HepG2 (cell line): Measurements from ENCODE around the gene ALDOA. TPM values are rescaled to one million over a fixed set of nuclear protein-coding genes. Genes with fewer than 3 reads are reported as not detected.

Source experiments
- ARNT2 ChIP-seq: sonication (generic); formaldehyde crosslinking; IDR thresholded peaks from 2 replicates; pipeline ENCODE4 v1.8.0; 2022; ENCODE audit warnings: mild to moderate bottlenecking, low read depth, missing genetic modification reagents, moderate library complexity
- ATF5 ChIP-seq: sonication (generic); formaldehyde crosslinking; IDR thresholded peaks from 2 replicates; pipeline ENCODE4 v1.4.0; 2020; ENCODE audit warnings: mild to moderate bottlenecking, low read depth, missing genetic modification reagents
- CENPT ChIP-seq: sonication (generic); formaldehyde crosslinking; IDR thresholded peaks from 2 replicates; pipeline ENCODE4 v1.8.0; 2022; ENCODE audit warnings: low read depth, mild to moderate bottlenecking, moderate library complexity, missing genetic modification reagents
- DNMT3B ChIP-seq: conservative IDR thresholded peaks from 2 replicates; pipeline ENCODE4 v1.6.1; 2016; ENCODE audit warnings: missing biosample characterization, control low read depth
- FOXJ3 ChIP-seq: sonication (generic); formaldehyde crosslinking; IDR thresholded peaks from 2 replicates; pipeline ENCODE4 v1.4.0; 2020; ENCODE audit warnings: missing genetic modification reagents, mild to moderate bottlenecking, borderline replicate concordance
- FOXM1 ChIP-seq: sonication (generic); formaldehyde crosslinking; IDR thresholded peaks from 2 replicates; pipeline ENCODE4 v1.5.0; 2020; ENCODE audit warnings: missing genetic modification reagents
- HDAC1 ChIP-seq: sonication (generic); formaldehyde crosslinking; IDR thresholded peaks from 2 replicates; pipeline ENCODE4 v1.5.1; 2020; ENCODE audit warnings: mild to moderate bottlenecking, missing genetic modification reagents
- HIVEP1 ChIP-seq: sonication (generic); formaldehyde crosslinking; IDR thresholded peaks from 2 replicates; pipeline ENCODE4 v1.4.0; 2020; ENCODE audit warnings: mild to moderate bottlenecking, missing genetic modification reagents
- KDM5A ChIP-seq: fragments of 200-600 bp; sonication (generic); IDR thresholded peaks from 2 replicates; pipeline ENCODE4 v1.7.0; 2018; ENCODE audit warnings: antibody characterized with exemption, mild to moderate bottlenecking, low read length, borderline replicate concordance
- MED1 ChIP-seq: sonication (generic); formaldehyde crosslinking; IDR thresholded peaks from 2 replicates; pipeline ENCODE4 v1.4.0; 2020; ENCODE audit warnings: missing genetic modification reagents
- NCOA5 ChIP-seq: sonication (generic); formaldehyde crosslinking; IDR thresholded peaks from 2 replicates; pipeline ENCODE4 v1.4.0; 2020; ENCODE audit warnings: missing genetic modification reagents
- NFKBIZ ChIP-seq: IDR thresholded peaks from 2 replicates; pipeline ENCODE4 v1.6.1; 2018; ENCODE audit warnings: missing genetic modification reagents, missing compliant biosample characterization
- NONO ChIP-seq, 2 experiments: fragments of 450-650 bp in 1 of 2; sonication (generic) in 1 of 2; formaldehyde crosslinking in 1 of 2; IDR thresholded peaks in 1 of 2; conservative IDR thresholded peaks in 1 of 2; 2 replicates each; pipeline versions ENCODE4 v1.6.1 to v1.8.0; 2017 to 2022; ENCODE audit warnings: mild to moderate bottlenecking in 1 of 2, missing genetic modification reagents in 1 of 2, moderate library complexity in 1 of 2
- PREB ChIP-seq: sonication (generic); formaldehyde crosslinking; IDR thresholded peaks from 2 replicates; pipeline ENCODE4 v1.4.0; 2020; ENCODE audit warnings: missing genetic modification reagents
- RXRA ChIP-seq: sonication (generic); formaldehyde crosslinking; IDR thresholded peaks from 2 replicates; pipeline ENCODE4 v1.5.1; 2020; ENCODE audit warnings: missing genetic modification reagents
- SAFB2 ChIP-seq: sonication (generic); formaldehyde crosslinking; IDR thresholded peaks from 2 replicates; pipeline ENCODE4 v1.5.1; 2020; ENCODE audit warnings: missing genetic modification reagents, low read depth, mild to moderate bottlenecking, borderline replicate concordance
- SPEN ChIP-seq: sonication (generic); formaldehyde crosslinking; IDR thresholded peaks from 2 replicates; pipeline ENCODE4 v1.5.1; 2020; ENCODE audit warnings: low read depth, mild to moderate bottlenecking, missing genetic modification reagents
- ZBTB14 ChIP-seq: sonication (generic); formaldehyde crosslinking; IDR thresholded peaks from 2 replicates; pipeline ENCODE4 v1.4.0; 2020; ENCODE audit warnings: missing genetic modification reagents
- ZBTB49 ChIP-seq: sonication (generic); formaldehyde crosslinking; IDR thresholded peaks from 2 replicates; pipeline ENCODE4 v1.4.0; 2020; ENCODE audit warnings: missing genetic modification reagents, borderline replicate concordance
- ZFP1 ChIP-seq: IDR thresholded peaks from 2 replicates; pipeline ENCODE4 v1.6.1; 2016
- ZMYM4 ChIP-seq: sonication (generic); formaldehyde crosslinking; IDR thresholded peaks from 2 replicates; pipeline ENCODE4 v1.8.1; 2023; ENCODE audit warnings: mild to moderate bottlenecking, missing genetic modification reagents
- ZNF337 ChIP-seq: sonication (generic); formaldehyde crosslinking; IDR thresholded peaks from 2 replicates; pipeline ENCODE4 v1.5.1; 2020; ENCODE audit warnings: missing genetic modification reagents, low read depth, mild to moderate bottlenecking, borderline replicate concordance
- ZNF550 ChIP-seq: sonication (generic); formaldehyde crosslinking; IDR thresholded peaks from 2 replicates; pipeline ENCODE4 v1.4.0; 2020; ENCODE audit warnings: mild to moderate bottlenecking, missing genetic modification reagents, borderline replicate concordance
- ZNF816 ChIP-seq: sonication (generic); formaldehyde crosslinking; IDR thresholded peaks from 2 replicates; pipeline ENCODE4 v1.8.0; 2022; ENCODE audit warnings: missing genetic modification reagents, mild to moderate bottlenecking, borderline replicate concordance
- ZSCAN30 ChIP-seq: sonication (generic); formaldehyde crosslinking; IDR thresholded peaks from 2 replicates; pipeline ENCODE4 v1.5.0; 2020; ENCODE audit warnings: mild to moderate bottlenecking, missing genetic modification reagents
- polyA plus RNA-seq, 8 experiments: library from polyadenylated mRNA; depleted of rRNA in 3 of 8; stranded (reverse) in 7 of 8; unstranded in 1 of 8; fragments of >200 nt; fragmentation: Illumina TruSeq in 4 of 8; extraction: Trizol in 4 of 8; gene quantifications; 2 replicates each; pipeline versions ENCODE4 v1.2.1 to v1.2.3, GENCODE V29; 2011 to 2016; ENCODE audit warnings: low read depth in 4 of 8, missing spikeins in 1 of 8, mixed read lengths in 1 of 8; ENCODE audit not compliant: insufficient read depth in 1 of 8
- total RNA-seq, 5 experiments: library from RNA; depleted of rRNA; stranded (reverse); fragments of >200 nt; fragmentation: Illumina TruSeq; extraction: Trizol; gene quantifications; 2 replicates each; pipeline ENCODE4 v1.2.3, GENCODE V29; 2016; ENCODE audit warnings: low read depth in 1 of 5

Gene ALDOA
- total and polyA plus RNA-seq, 2 of the 13 experiments (the other 11 are each of a cell fraction or from before 2014, with no cell fraction given) = 925 to 1,884 TPM

GRCh38 chr16:30096105-30096861 is 30.7 kb downstream of the ALDOA start, which contains the start of gene YPEL3 (continued):
- TF ChIP-seq ATF5 (CRISPR knock-in tag) (no peak), FOXJ3 (CRISPR knock-in tag) (no peak), KDM5A (no peak), RXRA (CRISPR knock-in tag) (peak; percentile 70), FOXM1 (no peak), NFKBIZ (CRISPR knock-in tag) (0 out of 2 replicates have a peak, but pooled peaks have one; percentile 54), PREB (CRISPR knock-in tag) (no peak), HDAC1 (no peak), SPEN (CRISPR knock-in tag) (peak; percentile 93), NCOA5 (CRISPR knock-in tag) (no peak), CENPT (CRISPR knock-in tag) (no peak), HIVEP1 (peak; percentile 71; the same call in 1 of the 2 replicates), ZFP1 (CRISPR knock-in tag) (no peak; the same call in 1 of the 2 replicates), ZSCAN30 (no peak), MED1 (CRISPR knock-in tag) (peak; percentile 74; the same call in 1 of the 2 replicates), ZMYM4 (CRISPR knock-in tag) (peak; percentile 76), NONO (IDR thresholded peaks at IDR 0.05) (no peak), NONO (CRISPR knock-in tag; conservative IDR thresholded peaks at IDR 0.05) (peak; percentile 57; the same call in 1 of the 2 replicates), SAFB2 (CRISPR knock-in tag) (0 out of 2 replicates have a peak, but pooled peaks have one; percentile 23), ARNT2 (peak; percentile 90), ZNF337 (peak; percentile 68; the same call in 1 of the 2 replicates), ZNF816 (CRISPR knock-in tag) (no peak), DNMT3B (CRISPR knock-in tag) (no peak), ZBTB49 (CRISPR knock-in tag) (no peak), ZBTB14 (CRISPR knock-in tag) (peak; percentile 83), ZNF550 (CRISPR knock-in tag) (peak; percentile 59; the same call in 1 of the 2 replicates)
